ENCODE measurements around the gene FAM13A. TPM values are rescaled to one million over a fixed set of nuclear protein-coding genes. Genes with fewer than 3 reads are reported as not detected.

The FAM13A gene
- total and polyA plus RNA-seq, 2 of the 4 experiments (the other 2 are of a cell fraction) = 13.1 to 22.0 TPM

DNA sequence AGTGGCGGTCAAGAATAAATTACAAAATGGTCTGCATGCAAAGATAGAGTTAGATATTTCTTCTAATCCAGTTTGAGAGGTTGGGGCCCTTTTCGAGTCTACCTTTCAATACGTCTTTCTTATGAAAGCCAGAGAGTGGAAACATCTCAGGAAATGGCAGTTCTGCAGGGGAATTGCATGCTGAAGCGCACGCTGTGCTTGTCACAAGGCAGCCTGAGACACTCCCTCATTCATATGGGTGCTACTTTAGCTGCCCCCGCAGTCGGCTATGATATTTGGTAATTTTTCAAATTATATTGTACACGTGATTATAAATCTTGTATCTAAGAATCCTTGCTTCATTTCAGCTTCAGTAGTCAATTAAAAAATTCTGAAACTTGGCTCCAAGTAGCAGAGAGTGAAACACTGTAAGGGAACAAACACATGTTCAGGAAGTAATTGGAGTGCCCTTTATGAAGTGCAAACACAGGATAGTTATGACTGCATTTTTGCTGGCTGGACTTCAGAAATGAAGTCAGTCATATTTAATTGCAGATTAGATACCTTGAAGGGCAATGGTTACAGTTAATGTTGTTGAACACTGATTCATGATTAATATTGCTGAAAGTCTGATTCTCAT is 213.8 kb downstream of the FAM13A start:
- Histone ChIP-seq H4K91ac (ENCODE audit: insufficient read depth, low read depth, low read length) (no peak overlapping the region), H3K4me2 (ENCODE audit: low read depth, low read length) (no peak overlapping the region), H2BK20ac (ENCODE audit: low read depth, low read length) (no peak overlapping the region), H3K4me1 (ENCODE audit: control insufficient read depth, insufficient read depth, low read length) (peaks cover 4% of the 10 kb centered on the region; the same call in 1 of the 2 replicates), H3K9me1 (ENCODE audit: insufficient read depth, low read length) (no peaks in the 10 kb centered on the region), H2AK9ac (replicated peaks; ENCODE audit: low read depth, low read length, poor library complexity) (no peak overlapping the region), H3K27me3 (ENCODE audit: control insufficient read depth, insufficient read depth, low read length) (no peaks in the 10 kb centered on the region), H2BK5ac (ENCODE audit: low read depth, low read length, poor library complexity, severe bottlenecking) (no peak overlapping the region), H3K79me1 (ENCODE audit: low read depth in 1 of 2, low read length in 2 of 2) (no peaks in the 10 kb centered on the region), H3K36me3 (ENCODE audit: control insufficient read depth, insufficient read depth, low read length) (no peaks in the 10 kb centered on the region), H4K20me1 (ENCODE audit: insufficient read depth, low read length) (no peaks in the 10 kb centered on the region), H3K27ac (ENCODE audit: insufficient read depth, low read length) (no peak overlapping the region), H2AFZ (replicated peaks; ENCODE audit: low read length, poor library complexity) (no peak overlapping the region), H4K5ac (ENCODE audit: low read depth, low read length) (no peak overlapping the region), H3K4me3 (ENCODE audit: insufficient read depth, low read depth, low read length) (no peak overlapping the region), H3K18ac (ENCODE audit: low read depth, low read length) (no peak overlapping the region), H4K8ac (ENCODE audit: low read depth in 2 of 2, low read length in 2 of 2) (no peak overlapping the region), H3K4ac (ENCODE audit: low read depth, low read length) (no peak overlapping the region), H3K9me3 (ENCODE audit: control insufficient read depth, insufficient read depth, low read length) (no peaks in the 10 kb centered on the region), H2BK15ac (ENCODE audit: low read depth, low read length) (no peak overlapping the region), H2AK5ac (ENCODE audit: low read depth, low read length) (no peak overlapping the region), H3K9ac (ENCODE audit: low read depth, low read length) (no peak overlapping the region), H2BK120ac (ENCODE audit: low read depth, low read length) (no peak overlapping the region), H3K56ac (ENCODE audit: extremely low read depth, insufficient read depth, low read length) (no peak overlapping the region), H3K23ac (ENCODE audit: low read depth, low read length) (no peak overlapping the region), H3K14ac (replicated peaks; ENCODE audit: low read depth, low read length) (no peak overlapping the region)
- DNase-seq (peak; percentile 35), ATAC-seq (ENCODE audit: low read depth) (no peak)
- ChIA-PET POLR2A (ENCODE audit: unreplicated experiment) (no interaction called here), CTCF (interaction anchor here (1.7 kb wide), 1 partner anchor 12 kb away, joined by 5 read pairs; no protein-coding TSS in a partner anchor)
- no CpG with 5 or more reads among the region's 8 CpGs for WGBS, 2 experiments (ENCODE audit: extremely low coverage in 2 of 2, insufficient read length in 1 of 2)
- in situ Hi-C loops (cut with MboI; ENCODE audit: low sequenced_read_pairs) = no loop called here
- TF ChIP-seq, protein P1, sequence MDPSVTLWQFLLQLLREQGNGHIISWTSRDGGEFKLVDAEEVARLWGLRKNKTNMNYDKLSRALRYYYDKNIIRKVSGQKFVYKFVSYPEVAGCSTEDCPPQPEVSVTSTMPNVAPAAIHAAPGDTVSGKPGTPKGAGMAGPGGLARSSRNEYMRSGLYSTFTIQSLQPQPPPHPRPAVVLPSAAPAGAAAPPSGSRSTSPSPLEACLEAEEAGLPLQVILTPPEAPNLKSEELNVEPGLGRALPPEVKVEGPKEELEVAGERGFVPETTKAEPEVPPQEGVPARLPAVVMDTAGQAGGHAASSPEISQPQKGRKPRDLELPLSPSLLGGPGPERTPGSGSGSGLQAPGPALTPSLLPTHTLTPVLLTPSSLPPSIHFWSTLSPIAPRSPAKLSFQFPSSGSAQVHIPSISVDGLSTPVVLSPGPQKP (IDR thresholded peaks at IDR 0.05; ENCODE audit: borderline replicate concordance, low read depth, low read length) = no peak
- TF ChIP-seq CEBPB (IDR thresholded peaks at IDR 0.05; ENCODE audit: low read depth, low read length) (no peak), RCOR1 (IDR thresholded peaks at IDR 0.05; ENCODE audit: insufficient replicate concordance, low read length) (no peak), MAZ (IDR thresholded peaks at IDR 0.05; ENCODE audit: borderline replicate concordance, low read depth, low read length) (no peak), CHD1 (IDR thresholded peaks at IDR 0.05; ENCODE audit: low read depth, low read length) (no peak), RFX5 (IDR thresholded peaks at IDR 0.05; ENCODE audit: low read depth, low read length) (no peak), MAFK (IDR thresholded peaks at IDR 0.05; ENCODE audit: low read depth, low read length) (no peak), SMC3 (IDR thresholded peaks at IDR 0.05; ENCODE audit: low read depth, low read length) (no peak), NFE2L2 (IDR thresholded peaks at IDR 0.05; ENCODE audit: low read depth, low read length) (no peak), CTCF (conservative IDR thresholded peaks at IDR 0.05; ENCODE audit: low read depth, low read length) (no peak), POLR2A (IDR thresholded peaks at IDR 0.05; ENCODE audit: low read depth, low read length) (no peak), MXI1 (IDR thresholded peaks at IDR 0.05; ENCODE audit: borderline replicate concordance, low read depth, low read length) (no peak), RAD21 (IDR thresholded peaks at IDR 0.05; ENCODE audit: low read length) (no peak), USF2 (IDR thresholded peaks at IDR 0.05; ENCODE audit: low read depth, low read length) (no peak), BHLHE40 (IDR thresholded peaks at IDR 0.05; ENCODE audit: low read depth, low read length) (no peak), FOS (IDR thresholded peaks at IDR 0.05; ENCODE audit: low read depth, low read length) (no peak)
- BruUV-seq (replicated peaks) = no TSS peak
- intact Hi-C loops (cut with micrococcal nuclease) = no loop called here
- dilution Hi-C loops (cut with HindIII; ENCODE audit: low sequenced_read_pairs, unreplicated experiment) = no loop called here

Data from IMR-90 (cell line).